Left ventricle myocardium superior (tissue), 1 donor: ENCODE data around the gene SLC29A4. TPM values are rescaled to one million over a fixed set of nuclear protein-coding genes. Genes with fewer than 3 reads are reported as not detected.

Experiments used
- ATAC-seq: fragments of 200-7000 bp; cut with Tn5 transposase; one replicate; pipeline ENCODE4 v1.9.1; 2020; ENCODE audit warnings: mild to moderate bottlenecking, moderate library complexity
- DNase-seq: peaks from one replicate; pipeline ENCODE4 v3.0.0-alpha.2; 2020
- intact Hi-C: fragments of 100-400 bp; cut with micrococcal nuclease; formaldehyde crosslinking; loops from one replicate; pipeline ENCODE4 v1.11.0; 2022
- total RNA-seq: library from RNA; stranded (reverse); fragmentation: NEBNext Ultra II Directional; extraction: Animal tissue kit (Norgen Biotek cat#: 25700); gene quantifications from one replicate; pipeline ENCODE4 v1.2.1, GENCODE V29; 2021
- donor health status: DM: no; HTN: yes; CAD: no; lungs with severe emphysema.

Gene SLC29A4
- total RNA-seq, 1 donor from 2014 or later, result 2.3 TPM

- DNase-seq, result no peak
- intact Hi-C loops, result no loop called here
- no peak for ATAC-seq
Measured at GRCh38 chr7:5345171-5345570, 62.4 kb downstream of the SLC29A4 start.

GRCh38 chr7:5345671-5346070 lies 62.9 kb downstream of the SLC29A4 start:
- intact Hi-C loops, result no loop called here
- DNase-seq (no peak), ATAC-seq (no peak)

GRCh38 chr7:5348134-5349004 lies 65.6 kb downstream of the SLC29A4 start:
- DNase-seq, result no peak
- ATAC-seq, result no peak
- intact Hi-C loops, result no loop called here

- no peak for ATAC-seq
- intact Hi-C loops, result no loop called here
- no peak for DNase-seq
Measured at GRCh38 chr7:5349005-5349380, 66.2 kb downstream of the SLC29A4 start.

- ATAC-seq (no peak), DNase-seq (no peak)
- intact Hi-C loops, result no loop called here
Measured at GRCh38 chr7:5349437-5350173, 66.9 kb downstream of the SLC29A4 start.

GRCh38 chr7:5350174-5350463 lies 67.4 kb downstream of the SLC29A4 start:
- ATAC-seq (no peak), DNase-seq (no peak)
- intact Hi-C loops, result no loop called here

GRCh38 chr7:5350600-5351385 lies 68.0 kb downstream of the SLC29A4 start:
- ATAC-seq, result no peak
- DNase-seq, result no peak
- intact Hi-C loops, result no loop called here

GRCh38 chr7:5351507-5352265 lies 68.9 kb downstream of the SLC29A4 start:
- no peak for DNase-seq
- ATAC-seq, result no peak
- intact Hi-C loops, result no loop called here

GRCh38 chr7:5352440-5353010 lies 69.8 kb downstream of the SLC29A4 start:
- intact Hi-C loops, result no loop called here
- DNase-seq (no peak), ATAC-seq (no peak)

- intact Hi-C loops, result no loop called here
- ATAC-seq, result peak; percentile 95
Measured at GRCh38 chr7:5354460-5355232, 71.9 kb downstream of the SLC29A4 start.

More at GRCh38 chr7:5354460-5355232, 71.9 kb downstream of the SLC29A4 start:
- peak; percentile 82 for DNase-seq

Other genes with a start within 250 kb of the SLC29A4 start
- gene RBAK, start 237.1 kb upstream of the SLC29A4 start, total RNA-seq, result 8.7 TPM
- gene WIPI2, start 92.7 kb upstream of the SLC29A4 start, total RNA-seq, result 50.8 TPM
- gene TNRC18, start 140.9 kb downstream of the SLC29A4 start, total RNA-seq, result 29.5 TPM
- 6.7 TPM for gene FBXL18, start 230.9 kb downstream of the SLC29A4 start, total RNA-seq
- gene ACTB, start 247.7 kb downstream of the SLC29A4 start, total RNA-seq, result 724 TPM